IPS-20b (cell line): Measurements from ENCODE around the gene TMEM169.

Source experiments
- H3K27ac ChIP-seq: one replicate; pipeline ENCODE4 v1.5.1; 2013; ENCODE audit warnings: low read length
- H3K27me3 ChIP-seq: 2 replicates; pipeline ENCODE4 v1.6.1; 2013; ENCODE audit warnings: mild to moderate bottlenecking, low read length, inconsistent platforms; ENCODE audit not compliant: insufficient read depth
- H3K36me3 ChIP-seq: 2 replicates; pipeline ENCODE4 v1.6.1; 2013; ENCODE audit warnings: low read depth, mild to moderate bottlenecking, inconsistent platforms, low read length, moderate library complexity; ENCODE audit not compliant: insufficient read depth
- H3K4me1 ChIP-seq: 2 replicates; pipeline ENCODE4 v1.6.1; 2013; ENCODE audit warnings: mild to moderate bottlenecking, control low read depth, inconsistent platforms, low read length, moderate library complexity; ENCODE audit not compliant: insufficient read depth
- H3K4me3 ChIP-seq: 2 replicates; pipeline ENCODE4 v1.5.1; 2013; ENCODE audit warnings: mild to moderate bottlenecking, low read length, inconsistent platforms
- H3K9ac ChIP-seq: 2 replicates; pipeline ENCODE4 v1.6.1; 2013; ENCODE audit warnings: low read depth, mild to moderate bottlenecking, inconsistent platforms, low read length, moderate library complexity
- H3K9me3 ChIP-seq: 2 replicates; pipeline ENCODE4 v1.6.1; 2013; ENCODE audit warnings: mild to moderate bottlenecking, low read depth, low read length, inconsistent platforms; ENCODE audit not compliant: insufficient read depth

Gene TMEM169

GRCh38 chr2:216108310-216108966 lies 26.7 kb downstream of the TMEM169 start:
- H3K27ac ChIP-seq: peak overlapping the region; percentile 57
- peak overlapping the region; percentile 57 for H3K4me3 ChIP-seq

GRCh38 chr2:216108967-216109921 lies 27.5 kb downstream of the TMEM169 start, which contains the start of gene XRCC5:
XRCC5 (plus strand) TSS chr2:216109348; CDS start chr2:216109437, 89 bp downstream.
- Histone ChIP-seq H3K9me3 (no peaks in the 10 kb centered on the region), H3K4me1 (peaks cover 11% of the 10 kb centered on the region; the same call in 1 of the 2 replicates)

More at GRCh38 chr2:216108310-216108966, 26.7 kb downstream of the TMEM169 start:
- peaks cover 39% of the 10 kb centered on the region for H3K36me3 ChIP-seq
- no peaks in the 10 kb centered on the region for H3K27me3 ChIP-seq
- H3K9me3 ChIP-seq: no peaks in the 10 kb centered on the region
- H3K9ac ChIP-seq: peak overlapping the region; percentile 79
- H3K4me1 ChIP-seq: peaks cover 11% of the 10 kb centered on the region; the same call in 1 of the 2 replicates

GRCh38 chr2:216109962-216110614 lies 28.4 kb downstream of the TMEM169 start:
- no peaks in the 10 kb centered on the region for H3K9me3 ChIP-seq
- H3K36me3 ChIP-seq: peaks cover 53% of the 10 kb centered on the region
- peak overlapping the region; percentile 99 for H3K4me3 ChIP-seq
- no peaks in the 10 kb centered on the region for H3K27me3 ChIP-seq
- H3K9ac ChIP-seq: peak overlapping the region; percentile 100
- H3K27ac ChIP-seq: peak overlapping the region; percentile 78
- H3K4me1 ChIP-seq: peaks cover 14% of the 10 kb centered on the region; the same call in 1 of the 2 replicates

More at GRCh38 chr2:216108967-216109921, 27.5 kb downstream of the TMEM169 start, which contains the start of gene XRCC5:
- H3K36me3 ChIP-seq: peaks cover 47% of the 10 kb centered on the region
- no peaks in the 10 kb centered on the region for H3K27me3 ChIP-seq
- peak within 1 kb of the TSS; percentile 99 for H3K4me3 ChIP-seq
- H3K9ac ChIP-seq: peak within 1 kb of the TSS; percentile 100
- H3K27ac ChIP-seq: peak within 1 kb of the TSS; percentile 78

- H3K9me3 ChIP-seq: no peaks in the 10 kb centered on the region
- no peaks in the 10 kb centered on the region for H3K27me3 ChIP-seq
- H3K4me1 ChIP-seq: peaks cover 17% of the 10 kb centered on the region; the same call in 1 of the 2 replicates
- no peak overlapping the region for H3K27ac ChIP-seq
- H3K36me3 ChIP-seq: peaks cover 58% of the 10 kb centered on the region
- H3K4me3 ChIP-seq: peak overlapping the region; percentile 99
- H3K9ac ChIP-seq: peak overlapping the region; percentile 100
Observed at GRCh38 chr2:216110620-216111019, 28.9 kb downstream of the TMEM169 start.

GRCh38 chr2:216111122-216111521 lies 29.4 kb downstream of the TMEM169 start:
- no peak overlapping the region for H3K27ac ChIP-seq

GRCh38 chr2:216112926-216113325 lies 31.2 kb downstream of the TMEM169 start:
- Histone ChIP-seq H3K27ac (no peak overlapping the region), H3K9ac (no peak overlapping the region), H3K4me1 (peaks cover 14% of the 10 kb centered on the region; the same call in 1 of the 2 replicates), H3K36me3 (peaks cover 81% of the 10 kb centered on the region), H3K9me3 (no peaks in the 10 kb centered on the region), H3K27me3 (no peaks in the 10 kb centered on the region), H3K4me3 (no peak overlapping the region)

More at GRCh38 chr2:216111122-216111521, 29.4 kb downstream of the TMEM169 start:
- Histone ChIP-seq H3K4me3 (peak overlapping the region; percentile 99), H3K9me3 (no peaks in the 10 kb centered on the region), H3K27me3 (no peaks in the 10 kb centered on the region), H3K4me1 (peaks cover 17% of the 10 kb centered on the region; the same call in 1 of the 2 replicates), H3K9ac (peak overlapping the region; percentile 100), H3K36me3 (peaks cover 63% of the 10 kb centered on the region)

GRCh38 chr2:216113572-216113971 lies 31.9 kb downstream of the TMEM169 start:
- no peaks in the 10 kb centered on the region for H3K9me3 ChIP-seq
- H3K4me1 ChIP-seq: peaks cover 7% of the 10 kb centered on the region; the same call in 1 of the 2 replicates
- H3K27ac ChIP-seq: no peak overlapping the region
- no peak overlapping the region for H3K4me3 ChIP-seq
- H3K27me3 ChIP-seq: no peaks in the 10 kb centered on the region
- H3K9ac ChIP-seq: no peak overlapping the region
- peaks cover 88% of the 10 kb centered on the region for H3K36me3 ChIP-seq

GRCh38 chr2:216114382-216114713 lies 32.6 kb downstream of the TMEM169 start:
- Histone ChIP-seq H3K9me3 (no peaks in the 10 kb centered on the region), H3K27me3 (no peaks in the 10 kb centered on the region), H3K4me1 (peaks cover 6% of the 10 kb centered on the region; the same call in 1 of the 2 replicates), H3K4me3 (no peak overlapping the region), H3K9ac (peak overlapping the region; percentile 46; the same call in 1 of the 2 replicates), H3K27ac (peak overlapping the region; percentile 19), H3K36me3 (peaks cover 94% of the 10 kb centered on the region)

- H3K4me3 ChIP-seq: peak overlapping the region; percentile 67
- peaks cover 6% of the 10 kb centered on the region; the same call in 1 of the 2 replicates for H3K4me1 ChIP-seq
- H3K27ac ChIP-seq: peak overlapping the region; percentile 97
- H3K36me3 ChIP-seq: peaks cover 95% of the 10 kb centered on the region
- peak overlapping the region; percentile 99 for H3K9ac ChIP-seq
- no peaks in the 10 kb centered on the region for H3K9me3 ChIP-seq
- no peaks in the 10 kb centered on the region for H3K27me3 ChIP-seq
Observed at GRCh38 chr2:216114714-216115531, 33.2 kb downstream of the TMEM169 start.

GRCh38 chr2:216116418-216116817 lies 34.7 kb downstream of the TMEM169 start:
- H3K9ac ChIP-seq: peak overlapping the region; percentile 99; the same call in 1 of the 2 replicates
- no peaks in the 10 kb centered on the region for H3K27me3 ChIP-seq
- H3K27ac ChIP-seq: no peak overlapping the region
- H3K36me3 ChIP-seq: peaks cover 97% of the 10 kb centered on the region
- no peak overlapping the region for H3K4me3 ChIP-seq
- H3K4me1 ChIP-seq: peaks cover 6% of the 10 kb centered on the region; the same call in 1 of the 2 replicates
- H3K9me3 ChIP-seq: no peaks in the 10 kb centered on the region
